Psoas muscle (tissue), 8 donors: ENCODE results near the gene CHRM3. TPM values are rescaled to one million over a fixed set of nuclear protein-coding genes. Genes with fewer than 3 reads are reported as not detected.
"Not testable (repeated sequence)": the region's sequence is repeated elsewhere in the genome, so short reads cannot be mapped to it uniquely, and the experiment has no call there.

Source experiments
- ATAC-seq, 4 donors: fragments of 200-7000 bp; cut with Tn5 transposase; one replicate each; pipeline ENCODE4 v1.9.1; 2020; ENCODE audit warnings: moderate library complexity in 3 of 4, mild to moderate bottlenecking in 2 of 4
- DNase-seq, 2 donors: peaks; one replicate each; pipeline ENCODE4 v3.0.0-alpha.2; 2020
- H3K27ac ChIP-seq: fragments of 200-600 bp; one replicate; pipeline ENCODE4 v1.8.0; 2022
- H3K27me3 ChIP-seq, 3 donors: fragments of 200-600 bp in 1 of 3; one replicate each; pipeline versions ENCODE4 v1.6.1 to v1.8.0; 2013 to 2022; ENCODE audit warnings: low read length in 2 of 3, mild to moderate bottlenecking in 2 of 3, moderate library complexity in 1 of 3; ENCODE audit not compliant: insufficient read depth in 3 of 3
- H3K36me3 ChIP-seq, 2 donors: fragments of 200-600 bp in 1 of 2; one replicate each; pipeline versions ENCODE4 v1.6.1 to v1.8.0; 2013 to 2022; ENCODE audit warnings: low read depth in 1 of 2, mild to moderate bottlenecking in 1 of 2, moderate library complexity in 1 of 2; ENCODE audit not compliant: insufficient read depth in 1 of 2
- H3K4me1 ChIP-seq: fragments of 200-600 bp; one replicate; pipeline ENCODE4 v1.8.0; 2022
- H3K4me3 ChIP-seq: fragments of 200-600 bp; one replicate; pipeline ENCODE4 v1.8.0; 2022; ENCODE audit warnings: mild to moderate bottlenecking
- H3K9me3 ChIP-seq: fragments of 200-600 bp; one replicate; pipeline ENCODE4 v1.8.0; 2022
- WGBS, 3 donors: extraction: QIAGEN DNeasy Blood & Tissue Kit; methylation state at CpG; one replicate each; pipeline versions ENCODE4 v1.1.6 to v1.1.7; 2013; 5-methylcytosine and 5-hydroxymethylcytosine counted together
- intact Hi-C, 2 donors: fragments of 100-400 bp; cut with DNase I; formaldehyde crosslinking; loops; one replicate each; pipeline versions ENCODE4 v1.11.0 to v1.14.2; 2022
- polyA plus RNA-seq, 3 donors: library from polyadenylated mRNA; stranded (reverse); fragments of 200-250 nt; gene quantifications; one replicate each; pipeline ENCODE4 v1.2.3, GENCODE V29; 2013
- total RNA-seq, 4 donors: library from RNA; stranded (reverse); fragmentation: NEBNext Ultra II Directional in 2 of 4; extraction: Animal tissue kit (Norgen Biotek cat#: 25700) in 2 of 4; gene quantifications; one replicate each; pipeline versions ENCODE4 v1.2.1 to v1.2.4, GENCODE V29; 2021 to 2023
- TF ChIP-seq, protein P1 (sequence below): fragments of 200-600 bp; IDR thresholded peaks from one replicate; pipeline ENCODE4 v1.8.0; 2022; ENCODE audit warnings: antibody characterized with exemption
- donor health status: healthy with polysubstance abuse.
- donor health status: DM: no; HTN: no; CAD: no; lungs with moderate emphysema.
- donor health status: Bipolar disorder and iron deficiency.
- donor health status: healthy.
- donor health status: DM: yes; HTN: yes; CAD: no.
- donor health status: DM: no; HTN: no; CAD: no.
- donor health status: DM: no; HTN: no; CAD: no.
- donor health status: DM: yes; HTN: yes; CAD: no.

CHRM3 gene
- total and polyA plus RNA-seq, 7 donors, result 0.02 to 0.32 (median 0.06) TPM; not detected in 1

DNA sequence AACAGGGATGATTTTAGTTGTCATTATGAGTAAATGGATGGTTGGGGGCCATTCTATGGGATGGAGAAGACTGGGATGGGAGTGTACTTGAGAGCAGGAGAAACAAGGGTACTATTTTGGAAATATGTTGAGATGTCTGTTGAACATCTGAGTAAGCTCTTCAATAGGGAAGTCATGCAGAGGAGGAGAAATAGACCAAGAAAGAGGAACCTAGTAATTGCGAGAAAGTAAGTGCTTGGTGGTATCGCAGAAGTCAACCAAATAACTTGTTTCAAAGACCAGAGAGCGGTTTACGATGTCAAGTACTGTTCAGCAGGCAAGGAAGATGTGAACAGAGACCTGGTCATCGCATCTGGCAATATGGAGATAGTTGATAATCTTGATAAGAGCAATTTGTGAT is 22.4 kb upstream of the CHRM3 start:
- H3K9me3 ChIP-seq, result no peaks in the 10 kb centered on the region
- ATAC-seq (no peak), DNase-seq (no peak)
- no peaks in the 10 kb centered on the region for H3K27me3 ChIP-seq
- intact Hi-C loops, result no loop called here
- WGBS, 3 donors, result 91 to 95% (median 92%) methylated on average over 5 of the region's 5 CpGs
- H3K4me3 ChIP-seq, result no peak overlapping the region
- no peaks in the 10 kb centered on the region for H3K4me1 ChIP-seq
- TF ChIP-seq, protein P1, sequence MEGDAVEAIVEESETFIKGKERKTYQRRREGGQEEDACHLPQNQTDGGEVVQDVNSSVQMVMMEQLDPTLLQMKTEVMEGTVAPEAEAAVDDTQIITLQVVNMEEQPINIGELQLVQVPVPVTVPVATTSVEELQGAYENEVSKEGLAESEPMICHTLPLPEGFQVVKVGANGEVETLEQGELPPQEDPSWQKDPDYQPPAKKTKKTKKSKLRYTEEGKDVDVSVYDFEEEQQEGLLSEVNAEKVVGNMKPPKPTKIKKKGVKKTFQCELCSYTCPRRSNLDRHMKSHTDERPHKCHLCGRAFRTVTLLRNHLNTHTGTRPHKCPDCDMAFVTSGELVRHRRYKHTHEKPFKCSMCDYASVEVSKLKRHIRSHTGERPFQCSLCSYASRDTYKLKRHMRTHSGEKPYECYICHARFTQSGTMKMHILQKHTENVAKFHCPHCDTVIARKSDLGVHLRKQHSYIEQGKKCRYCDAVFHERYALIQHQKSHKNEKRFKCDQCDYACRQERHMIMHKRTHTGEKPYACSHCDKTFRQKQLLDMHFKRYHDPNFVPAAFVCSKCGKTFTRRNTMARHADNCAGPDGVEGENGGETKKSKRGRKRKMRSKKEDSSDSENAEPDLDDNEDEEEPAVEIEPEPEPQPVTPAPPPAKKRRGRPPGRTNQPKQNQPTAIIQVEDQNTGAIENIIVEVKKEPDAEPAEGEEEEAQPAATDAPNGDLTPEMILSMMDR, result no peak
- no peak overlapping the region for H3K27ac ChIP-seq
- H3K36me3 ChIP-seq, result no peaks in the 10 kb centered on the region

DNA sequence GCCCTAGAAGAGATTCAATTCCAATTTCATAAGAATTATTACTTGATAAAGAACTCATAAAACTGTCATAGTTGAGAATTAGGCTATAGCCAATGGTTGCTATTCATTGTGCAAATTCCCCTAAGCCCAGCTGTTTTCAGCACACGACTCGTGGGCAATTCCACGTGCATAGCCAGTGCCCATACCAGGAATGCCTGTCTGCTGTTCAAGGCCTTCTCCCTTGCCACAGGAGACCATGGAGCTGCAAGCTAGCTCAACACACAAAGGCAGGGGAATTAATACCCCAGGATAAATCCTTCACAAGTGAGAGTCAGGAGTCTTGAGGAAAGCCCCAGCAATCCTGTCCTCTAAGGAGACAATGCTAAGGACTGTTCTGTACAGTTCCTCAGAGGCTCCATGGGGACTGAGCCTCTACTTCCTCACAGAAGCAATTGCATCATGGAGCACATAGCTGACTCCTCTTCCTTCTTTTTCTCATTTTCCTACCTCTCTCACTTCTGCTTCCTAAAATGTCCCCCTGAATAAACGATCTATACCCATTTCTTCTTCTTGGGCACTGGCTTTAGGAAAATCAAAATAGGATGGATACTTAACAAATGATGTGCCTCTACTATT is 19.1 kb upstream of the CHRM3 start:
- Histone ChIP-seq H3K9me3 (no peaks in the 10 kb centered on the region), H3K27ac (no peak overlapping the region), H3K36me3 (no peaks in the 10 kb centered on the region), H3K4me1 (no peaks in the 10 kb centered on the region), H3K4me3 (no peak overlapping the region), H3K27me3 (no peaks in the 10 kb centered on the region)
- WGBS, 3 donors, result 29 to 50% (median 38%) methylated on average over 4 of the region's 4 CpGs
- intact Hi-C loops, result no loop called here
- ATAC-seq (no peak), DNase-seq (no peak)
- TF ChIP-seq, protein P1, result no peak

DNA sequence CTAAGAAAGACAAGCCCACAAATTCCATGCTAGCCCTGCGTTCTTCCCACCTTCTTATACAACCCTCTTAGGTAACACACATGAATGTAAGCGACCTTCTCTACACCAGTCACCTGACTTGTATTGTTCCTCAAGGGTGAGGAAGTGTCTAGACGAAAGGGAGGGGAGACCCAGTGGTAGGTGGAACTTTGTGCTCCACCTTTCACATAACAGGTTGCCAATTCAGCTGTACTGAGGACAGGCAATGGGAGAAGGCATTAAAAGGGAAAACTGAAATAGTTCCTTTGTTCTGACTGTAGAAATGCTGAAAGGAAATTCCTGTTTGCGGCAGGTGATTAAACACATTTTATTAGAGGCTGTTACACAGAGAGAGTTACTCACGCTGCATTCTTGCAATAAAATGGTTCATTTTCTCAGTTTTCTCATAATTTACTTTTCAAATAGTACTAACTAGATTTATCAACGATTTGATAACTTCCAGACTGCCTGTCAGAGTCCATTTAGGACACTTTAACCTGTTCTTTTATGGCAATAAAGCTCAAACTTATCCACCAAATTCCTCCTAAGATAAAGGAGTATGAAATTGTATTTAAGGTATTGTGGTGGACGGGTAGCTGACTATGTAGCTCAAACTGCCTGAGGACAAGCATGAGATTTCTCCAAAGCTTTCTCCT is 17.8 kb upstream of the CHRM3 start:
- Histone ChIP-seq H3K4me1 (no peaks in the 10 kb centered on the region), H3K9me3 (no peaks in the 10 kb centered on the region), H3K27ac (no peak overlapping the region), H3K36me3 (no peaks in the 10 kb centered on the region), H3K27me3 (no peaks in the 10 kb centered on the region), H3K4me3 (no peak overlapping the region)
- TF ChIP-seq, protein P1, result no peak
- intact Hi-C loops, result no loop called here
- ATAC-seq, result no peak
- 62 to 67% (median 64%) methylated on average over 7 of the region's 7 CpGs for WGBS, 3 donors
- DNase-seq, result no peak

DNA sequence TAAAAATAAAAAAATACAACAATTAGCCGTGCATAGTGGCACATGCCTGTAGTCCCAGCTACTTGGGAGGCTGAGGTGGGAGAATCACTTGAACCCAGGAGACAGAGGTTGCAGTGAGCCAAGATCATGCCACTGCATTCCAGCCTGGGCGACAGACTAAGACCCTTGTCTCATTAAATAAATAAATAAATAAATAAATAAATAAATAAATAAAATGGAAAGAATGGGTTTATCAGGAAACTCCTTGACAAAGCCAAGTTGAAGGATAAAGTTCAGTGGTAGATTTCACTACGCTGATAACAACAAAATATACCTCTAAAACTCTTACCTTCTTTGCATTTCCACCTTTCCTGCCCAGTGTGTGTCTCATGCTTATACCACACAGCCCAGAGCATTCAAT is 15.5 kb upstream of the CHRM3 start:
- H3K4me1 ChIP-seq, H3K27me3 ChIP-seq, H3K9me3 ChIP-seq, H3K4me3 ChIP-seq, ATAC-seq, H3K36me3 ChIP-seq, intact Hi-C loops, H3K27ac ChIP-seq, DNase-seq: not testable (repeated sequence)
- WGBS, 3 donors, result 60 to 73% (median 60%) methylated on average over 3 of the region's 3 CpGs

DNA sequence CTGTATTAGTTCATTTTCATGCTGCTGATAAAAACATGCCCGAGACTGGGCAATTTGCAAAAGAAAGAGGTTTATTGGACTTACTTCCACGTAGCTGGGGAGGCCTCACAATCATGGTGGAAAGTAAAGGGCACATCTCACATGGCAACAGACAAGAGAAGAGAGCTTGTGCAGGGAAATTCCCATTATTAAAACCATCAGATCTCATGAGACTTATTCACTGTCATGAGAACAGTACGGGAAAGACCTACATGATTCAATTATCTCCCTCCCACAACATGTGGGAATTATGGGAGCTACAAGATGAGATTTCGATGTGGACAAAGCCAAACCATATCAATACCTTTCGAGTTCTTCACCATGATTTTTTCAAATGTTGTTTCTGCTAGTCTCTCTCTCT is 3.7 kb upstream of the CHRM3 start:
- no peak overlapping the region for H3K4me3 ChIP-seq
- no peaks in the 10 kb centered on the region for H3K9me3 ChIP-seq
- TF ChIP-seq, protein P1, result no peak
- intact Hi-C loops, result no loop called here
- H3K4me1 ChIP-seq, result no peaks in the 10 kb centered on the region
- DNase-seq (no peak), ATAC-seq (no peak)
- WGBS, 3 donors, result 76 to 81% (median 79%) methylated on average over 5 of the region's 5 CpGs
- no peaks in the 10 kb centered on the region for H3K36me3 ChIP-seq
- no peak overlapping the region for H3K27ac ChIP-seq
- H3K27me3 ChIP-seq, result peaks cover 4 to 18% (median 12%) of the 10 kb centered on the region in 3 donors
